ENCODE results near the gene LAPTM5.

Gene LAPTM5

GRCh38 chr1:30783256-30783915, 25.8 kb upstream of the LAPTM5 start:
- TF ChIP-seq, protein P1, sequence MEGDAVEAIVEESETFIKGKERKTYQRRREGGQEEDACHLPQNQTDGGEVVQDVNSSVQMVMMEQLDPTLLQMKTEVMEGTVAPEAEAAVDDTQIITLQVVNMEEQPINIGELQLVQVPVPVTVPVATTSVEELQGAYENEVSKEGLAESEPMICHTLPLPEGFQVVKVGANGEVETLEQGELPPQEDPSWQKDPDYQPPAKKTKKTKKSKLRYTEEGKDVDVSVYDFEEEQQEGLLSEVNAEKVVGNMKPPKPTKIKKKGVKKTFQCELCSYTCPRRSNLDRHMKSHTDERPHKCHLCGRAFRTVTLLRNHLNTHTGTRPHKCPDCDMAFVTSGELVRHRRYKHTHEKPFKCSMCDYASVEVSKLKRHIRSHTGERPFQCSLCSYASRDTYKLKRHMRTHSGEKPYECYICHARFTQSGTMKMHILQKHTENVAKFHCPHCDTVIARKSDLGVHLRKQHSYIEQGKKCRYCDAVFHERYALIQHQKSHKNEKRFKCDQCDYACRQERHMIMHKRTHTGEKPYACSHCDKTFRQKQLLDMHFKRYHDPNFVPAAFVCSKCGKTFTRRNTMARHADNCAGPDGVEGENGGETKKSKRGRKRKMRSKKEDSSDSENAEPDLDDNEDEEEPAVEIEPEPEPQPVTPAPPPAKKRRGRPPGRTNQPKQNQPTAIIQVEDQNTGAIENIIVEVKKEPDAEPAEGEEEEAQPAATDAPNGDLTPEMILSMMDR (IDR thresholded peaks at IDR 0.05), result no peak

DNA sequence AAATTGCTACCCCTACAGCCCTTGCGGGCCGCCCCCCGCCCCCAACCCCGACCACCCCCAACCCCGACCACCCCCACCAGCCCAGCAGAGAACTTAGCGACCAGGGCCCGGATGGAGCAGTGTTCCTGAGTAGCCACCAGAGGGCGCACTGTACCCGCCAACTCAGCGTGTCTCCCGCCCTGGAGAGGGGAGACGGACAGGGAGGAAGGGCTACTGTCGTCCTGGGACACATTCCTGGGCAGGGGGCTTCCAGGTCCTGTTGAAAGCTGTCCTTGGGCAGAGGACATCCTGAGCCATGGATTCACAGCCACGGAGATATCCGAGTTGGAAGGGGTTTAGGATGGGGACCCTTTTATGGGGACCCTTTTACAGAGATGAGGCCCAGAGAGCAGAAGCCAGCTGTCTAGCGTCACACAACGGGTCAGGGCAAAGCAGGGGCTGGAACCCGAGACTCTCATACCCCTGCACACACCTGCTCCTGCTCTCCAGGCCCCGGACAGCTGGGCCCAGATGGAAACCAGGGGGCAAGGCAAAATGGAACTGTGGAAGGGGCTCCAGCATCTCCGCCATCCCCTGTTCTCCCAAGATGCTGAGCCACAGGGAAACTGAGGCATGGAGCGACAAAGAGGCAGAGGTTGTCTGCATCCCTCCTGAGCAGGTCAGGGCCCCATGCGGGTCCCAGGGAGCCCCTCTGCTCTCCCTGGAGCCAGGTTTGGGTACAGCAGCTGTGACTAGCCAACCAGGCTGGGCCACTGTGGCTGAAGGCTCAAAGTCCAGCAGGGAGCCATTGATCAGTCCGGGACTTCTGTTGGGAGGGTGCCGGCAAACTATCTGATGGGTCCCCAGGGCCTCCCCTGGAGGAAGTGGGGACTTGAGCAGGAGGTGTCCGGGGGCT, 25.0 kb upstream of the LAPTM5 start:
- TF ChIP-seq, protein P1 (IDR thresholded peaks at IDR 0.05), result peak; percentile 74

DNA sequence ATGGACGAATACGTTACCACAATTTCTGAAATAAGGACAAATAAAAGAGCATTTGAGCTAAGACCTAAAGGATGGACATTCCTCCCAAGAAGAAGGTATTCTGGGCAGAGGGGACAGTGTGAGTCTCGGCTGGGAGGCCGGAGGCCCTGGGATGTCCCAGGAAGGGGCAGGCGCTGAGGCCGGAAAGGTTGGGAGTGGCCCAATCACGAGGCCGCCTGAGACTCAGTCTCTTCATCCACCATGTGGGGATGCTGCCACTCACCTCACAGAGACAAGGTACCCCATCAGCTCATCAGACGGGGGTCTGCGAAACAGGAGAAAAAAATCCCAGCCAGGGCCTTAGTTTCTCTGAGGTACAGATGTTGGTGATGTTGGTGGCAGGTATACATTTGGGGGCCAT, 24.3 kb upstream of the LAPTM5 start:
- TF ChIP-seq, protein P1 (IDR thresholded peaks at IDR 0.05), result no peak

GRCh38 chr1:30780409-30780808, 22.8 kb upstream of the LAPTM5 start:
- TF ChIP-seq, protein P1 (IDR thresholded peaks at IDR 0.05), result no peak

DNA sequence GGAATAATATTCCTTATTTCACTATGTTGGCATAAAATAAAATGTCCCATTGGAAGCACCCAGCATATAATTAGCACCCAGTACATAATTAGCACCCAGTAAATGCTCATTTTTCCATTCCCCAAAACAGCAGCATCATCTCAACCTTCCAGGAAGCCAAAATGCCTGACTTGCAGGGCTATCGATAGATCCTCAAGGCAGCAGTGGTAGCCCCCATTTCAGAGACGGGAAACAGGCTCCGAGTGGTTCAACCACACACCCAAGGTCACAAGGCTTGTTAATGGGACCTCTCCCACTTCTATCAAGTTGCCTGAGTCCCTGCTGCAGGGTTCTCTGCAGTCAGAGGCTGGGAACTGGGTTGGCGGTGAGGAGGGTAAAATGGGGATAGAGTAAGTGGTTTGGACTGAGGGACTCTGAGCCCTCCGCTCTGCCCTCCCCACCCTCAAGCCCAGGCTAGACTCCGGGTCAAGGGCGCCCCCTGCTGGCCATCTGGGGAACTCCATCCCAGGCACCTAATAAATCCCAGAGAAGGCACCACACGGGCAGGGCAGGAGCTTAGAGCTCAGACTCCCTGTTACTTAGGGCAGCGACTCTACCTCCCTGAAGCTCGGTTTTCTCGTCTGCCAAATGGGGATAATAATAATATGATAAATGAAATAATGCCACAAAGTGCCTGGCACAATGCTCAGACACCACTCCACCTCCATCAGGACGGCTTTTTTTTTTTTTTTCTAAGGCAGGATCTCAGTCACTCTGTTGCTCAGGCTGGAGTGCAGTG, 21.9 kb upstream of the LAPTM5 start:
- TF ChIP-seq, protein P1 (IDR thresholded peaks at IDR 0.05), result peak; percentile 97

- TF ChIP-seq, protein P1 (IDR thresholded peaks at IDR 0.05), result no peak
Observed at GRCh38 chr1:30778979-30779293, 21.4 kb upstream of the LAPTM5 start.

GRCh38 chr1:30778154-30778978, 20.8 kb upstream of the LAPTM5 start:
- TF ChIP-seq, protein P1 (IDR thresholded peaks at IDR 0.05), result no peak

All from LNCAP (cell line).